ENCODE data around the gene PYDC2.

Gene PYDC2

DNA sequence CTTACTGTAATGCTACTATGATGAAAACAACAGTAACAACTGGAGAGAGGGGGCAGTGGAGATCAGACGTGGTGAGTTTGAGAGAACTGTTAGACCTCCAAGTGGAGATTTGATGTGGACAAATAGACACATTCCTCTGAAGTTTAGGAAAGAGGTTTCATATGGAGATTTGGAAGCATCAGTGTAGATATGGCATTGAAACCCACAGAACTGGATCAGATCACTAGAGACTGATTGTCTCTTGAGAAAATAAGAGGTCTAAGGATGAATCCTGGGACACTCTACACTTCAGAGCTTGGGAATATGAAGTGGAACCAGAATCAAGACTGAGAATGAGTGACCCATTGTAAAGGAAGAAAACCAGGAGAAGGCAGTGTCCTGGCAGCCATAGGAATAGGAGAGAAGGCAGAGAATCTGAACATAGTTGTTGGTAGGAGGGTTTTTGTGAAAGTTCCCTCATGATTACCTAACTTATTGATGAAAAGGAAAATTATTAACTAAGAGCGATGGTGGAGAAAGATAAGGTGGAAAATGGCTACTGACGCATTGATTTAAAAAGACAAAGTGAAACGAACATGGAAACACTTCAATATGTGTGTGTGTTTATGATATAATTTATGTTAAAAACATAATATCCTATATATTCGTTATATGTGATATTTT, 29.7 kb upstream of the PYDC2 start:
- Histone ChIP-seq H3K27me3 (ENCODE audit: low read depth, low read length) (no peaks in the 10 kb centered on the region), H3K4me3 (ENCODE audit: low read depth in 1 of 2, low read length in 2 of 2) (no peak overlapping the region), H3K27ac (ENCODE audit: low read length) (no peak overlapping the region), H3K4me1 (ENCODE audit: control insufficient read depth in 1 of 2, insufficient read depth in 2 of 2, low read length in 2 of 2) (no peaks in the 10 kb centered on the region), H3K36me3 (ENCODE audit: control insufficient read depth in 1 of 2, insufficient read depth in 2 of 2, low read length in 2 of 2) (no peaks in the 10 kb centered on the region), H3K9me3 (ENCODE audit: control insufficient read depth in 1 of 2, low read length in 2 of 2) (no peaks in the 10 kb centered on the region)

DNA sequence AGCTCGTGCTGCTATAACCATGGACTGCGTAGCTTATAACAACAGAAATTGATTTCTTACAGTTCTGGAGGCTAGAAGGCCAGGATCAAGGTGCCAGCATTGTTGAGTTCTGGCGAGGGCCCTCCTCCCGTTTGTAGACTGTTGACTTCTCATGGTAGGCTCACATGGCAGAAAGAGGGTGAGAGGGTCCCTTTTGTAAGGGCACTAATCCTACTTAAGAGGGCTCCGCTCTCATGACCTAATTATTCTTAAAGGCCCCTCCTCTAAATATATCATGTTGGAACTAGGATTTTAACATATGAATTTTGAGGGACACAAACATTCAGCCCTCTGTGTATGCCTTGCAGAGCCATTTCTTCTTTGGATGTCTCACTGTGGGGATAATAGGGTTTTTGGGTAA, 28.8 kb upstream of the PYDC2 start:
- Histone ChIP-seq H3K4me3 (ENCODE audit: low read depth in 1 of 2, low read length in 2 of 2) (no peak overlapping the region), H3K9me3 (ENCODE audit: control insufficient read depth in 1 of 2, low read length in 2 of 2) (no peaks in the 10 kb centered on the region), H3K27me3 (ENCODE audit: low read depth, low read length) (no peaks in the 10 kb centered on the region), H3K27ac (ENCODE audit: low read length) (no peak overlapping the region), H3K4me1 (ENCODE audit: control insufficient read depth in 1 of 2, insufficient read depth in 2 of 2, low read length in 2 of 2) (no peaks in the 10 kb centered on the region), H3K36me3 (ENCODE audit: control insufficient read depth in 1 of 2, insufficient read depth in 2 of 2, low read length in 2 of 2) (no peaks in the 10 kb centered on the region)

DNA sequence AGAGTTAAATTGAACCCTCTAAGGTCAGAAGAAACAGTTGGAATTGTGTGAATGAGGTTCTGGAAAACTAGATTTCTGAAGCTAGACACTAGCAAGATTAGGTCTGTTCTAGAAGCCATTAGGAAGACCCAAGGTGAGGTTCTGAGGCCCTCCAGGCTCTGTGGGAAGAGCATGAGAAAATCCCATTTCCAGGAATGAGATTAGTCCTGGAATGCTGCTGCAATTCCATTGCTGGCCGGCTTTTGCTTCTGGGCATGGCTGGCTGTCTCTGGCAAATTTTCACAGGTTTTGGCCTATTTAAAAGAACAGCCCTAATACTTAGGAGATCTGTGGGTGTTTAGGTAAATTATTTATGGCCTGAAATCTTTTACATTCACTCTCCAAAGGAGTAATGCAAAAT, 26.9 kb upstream of the PYDC2 start:
- Histone ChIP-seq H3K27ac (ENCODE audit: low read length) (no peak overlapping the region), H3K4me1 (ENCODE audit: control insufficient read depth in 1 of 2, insufficient read depth in 2 of 2, low read length in 2 of 2) (no peaks in the 10 kb centered on the region), H3K4me3 (ENCODE audit: low read depth in 1 of 2, low read length in 2 of 2) (no peak overlapping the region), H3K36me3 (ENCODE audit: control insufficient read depth in 1 of 2, insufficient read depth in 2 of 2, low read length in 2 of 2) (no peaks in the 10 kb centered on the region), H3K9me3 (ENCODE audit: control insufficient read depth in 1 of 2, low read length in 2 of 2) (no peaks in the 10 kb centered on the region), H3K27me3 (ENCODE audit: low read depth, low read length) (no peaks in the 10 kb centered on the region)

DNA sequence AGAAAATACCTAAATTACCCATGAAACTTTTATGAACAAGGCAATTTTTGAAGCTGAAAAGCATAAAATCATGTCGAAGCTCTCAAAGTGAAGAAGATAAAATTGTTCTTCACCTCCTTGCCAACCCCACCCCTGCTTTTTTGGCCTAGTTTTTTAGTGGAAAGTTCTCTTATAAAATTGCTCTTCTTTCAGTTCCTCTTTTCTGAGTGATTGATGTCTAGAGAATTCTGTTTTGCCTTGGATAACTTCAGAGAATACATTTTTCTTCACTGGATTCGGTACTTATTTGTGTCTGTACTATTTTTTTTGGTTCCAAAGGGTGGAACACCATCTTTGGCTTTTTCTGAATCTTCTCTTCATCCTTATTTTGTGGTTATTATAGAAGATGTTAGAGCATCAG, 25.0 kb upstream of the PYDC2 start:
- Histone ChIP-seq H3K27ac (ENCODE audit: low read length) (no peak overlapping the region), H3K36me3 (ENCODE audit: control insufficient read depth in 1 of 2, insufficient read depth in 2 of 2, low read length in 2 of 2) (no peaks in the 10 kb centered on the region), H3K27me3 (ENCODE audit: low read depth, low read length) (no peaks in the 10 kb centered on the region), H3K9me3 (ENCODE audit: control insufficient read depth in 1 of 2, low read length in 2 of 2) (peaks cover 0 to 4% of the 10 kb centered on the region in 2 donors), H3K4me3 (ENCODE audit: low read depth in 1 of 2, low read length in 2 of 2) (no peak overlapping the region), H3K4me1 (ENCODE audit: control insufficient read depth in 1 of 2, insufficient read depth in 2 of 2, low read length in 2 of 2) (no peaks in the 10 kb centered on the region)

DNA sequence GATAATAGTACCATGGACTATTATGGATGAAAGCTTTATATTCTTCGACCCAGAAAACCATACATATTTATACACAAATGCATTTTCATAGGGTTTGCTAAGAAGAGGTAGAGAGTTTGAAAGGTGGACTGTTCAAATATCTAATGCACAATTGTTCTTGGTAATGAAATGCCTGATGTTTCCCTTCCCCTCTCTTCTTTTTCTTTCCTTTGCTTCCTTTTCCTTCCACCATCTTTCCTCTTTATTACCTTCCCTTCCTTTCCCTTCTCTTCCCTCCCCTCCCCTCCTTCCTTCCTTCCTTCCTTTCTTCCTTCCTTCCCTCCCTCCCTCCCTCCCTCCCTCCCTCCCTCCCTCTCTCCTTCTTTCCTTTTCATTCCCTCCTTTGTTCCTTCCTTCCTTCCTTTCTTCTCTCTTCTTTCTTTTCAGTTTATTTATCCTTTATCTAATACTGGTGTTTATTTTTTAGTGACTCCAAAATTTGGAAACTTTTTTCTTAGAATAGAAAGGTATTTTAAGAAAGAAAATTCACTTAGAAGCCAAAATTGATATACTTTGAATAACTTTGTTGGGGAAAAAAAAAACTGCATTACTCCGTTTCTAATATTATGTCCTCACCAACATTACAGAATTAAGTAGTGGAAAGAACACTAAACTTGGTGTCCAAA, 22.7 kb upstream of the PYDC2 start:
- no peaks in the 10 kb centered on the region for H3K4me1 ChIP-seq (ENCODE audit: control insufficient read depth in 1 of 2, insufficient read depth in 2 of 2, low read length in 2 of 2)
- peaks cover 0 to 4% of the 10 kb centered on the region in 2 donors for H3K9me3 ChIP-seq (ENCODE audit: control insufficient read depth in 1 of 2, low read length in 2 of 2)
- H3K27ac ChIP-seq (ENCODE audit: low read length): no peak overlapping the region
- H3K36me3 ChIP-seq (ENCODE audit: control insufficient read depth in 1 of 2, insufficient read depth in 2 of 2, low read length in 2 of 2): no peaks in the 10 kb centered on the region
- H3K4me3 ChIP-seq (ENCODE audit: low read depth in 1 of 2, low read length in 2 of 2): no peak overlapping the region
- no peaks in the 10 kb centered on the region for H3K27me3 ChIP-seq (ENCODE audit: low read depth, low read length)

DNA sequence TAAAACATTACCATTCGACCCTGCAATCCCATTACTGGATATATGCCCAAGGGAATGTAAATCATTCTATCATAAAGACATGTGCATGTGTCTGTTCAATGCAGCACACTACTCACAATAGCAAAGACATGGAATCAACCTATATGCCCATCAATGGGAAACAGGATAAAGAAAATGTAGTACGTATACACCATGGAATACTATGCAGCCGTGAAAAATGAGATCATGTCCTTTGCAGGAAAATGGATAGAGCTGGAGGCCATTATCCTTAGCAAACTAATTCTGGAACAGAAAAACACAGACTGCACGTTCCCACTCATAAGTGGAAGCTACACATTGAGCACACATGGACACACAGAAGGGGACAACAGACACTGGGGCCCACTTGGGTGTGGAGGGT, 20.4 kb upstream of the PYDC2 start:
- no peak overlapping the region for H3K27ac ChIP-seq (ENCODE audit: low read length)
- peaks cover 0 to 4% of the 10 kb centered on the region in 2 donors for H3K9me3 ChIP-seq (ENCODE audit: control insufficient read depth in 1 of 2, low read length in 2 of 2)
- H3K4me3 ChIP-seq (ENCODE audit: low read depth in 1 of 2, low read length in 2 of 2): no peak overlapping the region
- no peaks in the 10 kb centered on the region for H3K27me3 ChIP-seq (ENCODE audit: low read depth, low read length)
- no peaks in the 10 kb centered on the region for H3K4me1 ChIP-seq (ENCODE audit: control insufficient read depth in 1 of 2, insufficient read depth in 2 of 2, low read length in 2 of 2)
- H3K36me3 ChIP-seq (ENCODE audit: control insufficient read depth in 1 of 2, insufficient read depth in 2 of 2, low read length in 2 of 2): no peaks in the 10 kb centered on the region

DNA sequence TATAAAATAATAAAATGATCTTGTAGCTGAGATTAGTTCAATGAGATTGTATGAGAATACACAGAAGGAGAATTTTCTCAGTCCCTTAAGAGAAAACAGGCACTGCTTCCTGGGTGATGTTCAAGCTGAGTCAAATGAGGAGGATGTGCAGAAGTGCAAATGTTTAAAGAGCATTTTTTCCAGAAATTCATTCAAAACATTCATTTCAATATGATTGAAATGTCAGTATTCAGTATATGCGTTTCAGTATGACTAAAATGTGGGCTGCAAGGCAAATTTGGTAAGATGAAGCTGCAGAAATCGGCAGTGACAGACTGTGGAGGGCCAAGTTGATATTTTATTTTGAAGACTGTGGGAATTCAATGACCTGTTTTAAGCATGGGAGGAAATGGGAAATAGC, 19.3 kb upstream of the PYDC2 start:
- no peaks in the 10 kb centered on the region for H3K36me3 ChIP-seq (ENCODE audit: control insufficient read depth in 1 of 2, insufficient read depth in 2 of 2, low read length in 2 of 2)
- no peak overlapping the region for H3K27ac ChIP-seq (ENCODE audit: low read length)
- H3K27me3 ChIP-seq (ENCODE audit: low read depth, low read length): no peaks in the 10 kb centered on the region
- peaks cover 0 to 4% of the 10 kb centered on the region in 2 donors for H3K9me3 ChIP-seq (ENCODE audit: control insufficient read depth in 1 of 2, low read length in 2 of 2)
- H3K4me3 ChIP-seq (ENCODE audit: low read depth in 1 of 2, low read length in 2 of 2): no peak overlapping the region
- no peaks in the 10 kb centered on the region for H3K4me1 ChIP-seq (ENCODE audit: control insufficient read depth in 1 of 2, insufficient read depth in 2 of 2, low read length in 2 of 2)

DNA sequence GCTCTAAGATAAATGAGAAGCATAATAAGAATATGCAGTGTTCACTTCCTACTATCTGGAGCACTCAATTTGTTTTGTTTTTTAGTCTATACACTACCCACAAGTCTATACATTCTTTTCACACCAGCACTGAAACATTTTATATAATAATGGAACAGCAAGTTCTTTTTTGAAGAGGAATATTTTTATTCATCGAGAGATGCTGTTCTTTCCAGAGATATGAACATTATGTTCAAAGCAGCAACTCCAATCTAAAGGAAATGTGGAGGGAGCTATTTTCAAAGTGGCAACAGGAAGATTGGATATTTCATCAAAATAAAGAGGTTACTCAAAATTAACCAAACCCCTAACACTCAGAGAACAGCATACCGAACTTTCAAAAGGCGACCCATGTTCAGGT, 16.4 kb upstream of the PYDC2 start:
- Histone ChIP-seq H3K4me3 (ENCODE audit: low read depth in 1 of 2, low read length in 2 of 2) (no peak overlapping the region), H3K27ac (ENCODE audit: low read length) (no peak overlapping the region), H3K27me3 (ENCODE audit: low read depth, low read length) (no peaks in the 10 kb centered on the region)

DNA sequence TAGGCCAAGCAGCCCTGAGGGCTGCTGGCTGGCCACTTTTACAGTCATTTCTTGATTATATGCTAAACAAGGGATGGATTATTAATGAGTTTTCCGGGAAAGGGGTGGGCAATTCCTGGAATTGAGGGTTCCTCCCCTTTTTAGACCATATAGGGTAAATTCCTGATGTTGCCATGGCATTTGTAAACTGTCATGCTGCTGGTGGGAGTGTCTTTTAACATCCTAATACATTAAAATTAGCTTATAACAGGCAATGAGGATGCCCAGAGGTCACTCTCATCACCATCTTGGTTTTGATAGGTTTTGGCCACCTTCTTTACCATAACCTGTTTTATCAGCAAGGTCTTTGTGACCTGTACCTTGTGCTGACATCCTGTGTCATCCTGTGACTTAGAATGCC, 11.7 kb upstream of the PYDC2 start:
- no peaks in the 10 kb centered on the region for H3K36me3 ChIP-seq (ENCODE audit: control insufficient read depth in 1 of 2, insufficient read depth in 2 of 2, low read length in 2 of 2)
- no peaks in the 10 kb centered on the region for H3K27me3 ChIP-seq (ENCODE audit: low read depth, low read length)
- no peak overlapping the region for H3K27ac ChIP-seq (ENCODE audit: low read length)
- H3K4me1 ChIP-seq (ENCODE audit: control insufficient read depth in 1 of 2, insufficient read depth in 2 of 2, low read length in 2 of 2): no peaks in the 10 kb centered on the region
- H3K4me3 ChIP-seq (ENCODE audit: low read depth in 1 of 2, low read length in 2 of 2): no peak overlapping the region
- H3K9me3 ChIP-seq (ENCODE audit: control insufficient read depth in 1 of 2, low read length in 2 of 2): no peaks in the 10 kb centered on the region

More for the DNA sequence above, 16.4 kb upstream of the PYDC2 start:
- no peaks in the 10 kb centered on the region for H3K4me1 ChIP-seq (ENCODE audit: control insufficient read depth in 1 of 2, insufficient read depth in 2 of 2, low read length in 2 of 2)
- no peaks in the 10 kb centered on the region for H3K36me3 ChIP-seq (ENCODE audit: control insufficient read depth in 1 of 2, insufficient read depth in 2 of 2, low read length in 2 of 2)
- H3K9me3 ChIP-seq (ENCODE audit: control insufficient read depth in 1 of 2, low read length in 2 of 2): peaks cover 0 to 4% of the 10 kb centered on the region in 2 donors

DNA sequence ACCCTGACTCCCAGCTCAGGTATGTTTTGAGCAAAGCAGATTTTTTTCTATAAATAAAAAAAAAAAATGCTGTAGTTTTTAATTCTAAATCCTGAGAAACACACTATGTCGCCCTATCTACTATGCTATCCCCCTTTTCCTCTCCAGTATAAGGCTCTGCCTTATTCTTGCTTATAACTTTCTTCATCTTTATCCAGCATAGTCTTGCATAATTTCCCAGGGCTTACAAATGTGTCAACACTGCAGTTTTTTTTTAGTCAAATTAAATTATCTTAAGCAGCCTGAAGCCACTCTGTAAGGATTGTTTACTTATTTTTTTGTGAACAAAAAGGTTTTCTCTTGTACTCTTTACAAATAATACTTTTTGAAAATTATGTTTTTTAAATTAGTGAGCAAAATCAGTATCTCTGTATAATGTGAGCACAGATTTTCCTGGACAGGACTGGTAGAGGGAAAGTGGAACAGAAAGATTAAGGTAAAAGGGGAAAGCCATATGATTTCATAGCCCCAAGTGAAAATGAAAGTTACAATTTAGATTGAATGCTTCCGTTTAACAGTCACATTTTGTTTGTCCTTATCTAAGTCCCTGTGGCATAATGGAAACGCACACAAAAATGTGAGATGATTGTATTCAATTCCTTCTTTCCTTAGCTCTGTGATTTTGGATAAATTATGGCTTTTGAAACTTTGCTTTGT, 5.6 kb upstream of the PYDC2 start:
- H3K4me3 ChIP-seq (ENCODE audit: low read depth in 1 of 2, low read length in 2 of 2): no peak overlapping the region
- H3K27me3 ChIP-seq (ENCODE audit: low read depth, low read length): no peaks in the 10 kb centered on the region
- H3K4me1 ChIP-seq (ENCODE audit: control insufficient read depth in 1 of 2, insufficient read depth in 2 of 2, low read length in 2 of 2): no peaks in the 10 kb centered on the region

DNA sequence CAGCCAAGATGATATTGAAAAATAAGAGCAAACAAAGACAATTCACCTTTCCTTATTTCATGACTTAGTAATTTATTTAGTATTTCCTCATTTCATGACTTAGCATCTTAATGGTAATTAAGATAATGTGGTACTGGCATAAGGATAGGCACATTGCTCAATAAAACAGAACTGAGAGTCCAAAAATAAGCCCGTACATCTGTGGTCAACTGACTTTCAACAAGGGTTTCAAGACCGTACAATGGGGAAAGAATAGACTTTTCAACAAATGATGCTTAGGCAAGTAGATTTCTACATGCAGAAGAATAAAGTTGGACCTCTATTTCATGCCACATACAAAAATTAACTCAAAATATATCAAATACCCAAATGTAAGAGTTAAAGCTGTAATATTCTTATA, 603 bp upstream of the PYDC2 start:
- Histone ChIP-seq H3K4me3 (ENCODE audit: low read depth in 1 of 2, low read length in 2 of 2) (no peak overlapping the region), H3K4me1 (ENCODE audit: control insufficient read depth in 1 of 2, insufficient read depth in 2 of 2, low read length in 2 of 2) (no peaks in the 10 kb centered on the region), H3K27me3 (ENCODE audit: low read depth, low read length) (no peaks in the 10 kb centered on the region), H3K36me3 (ENCODE audit: control insufficient read depth in 1 of 2, insufficient read depth in 2 of 2, low read length in 2 of 2) (no peaks in the 10 kb centered on the region), H3K27ac (ENCODE audit: low read length) (no peak overlapping the region), H3K9me3 (ENCODE audit: control insufficient read depth in 1 of 2, low read length in 2 of 2) (no peaks in the 10 kb centered on the region)

More for the DNA sequence above, 5.6 kb upstream of the PYDC2 start:
- Histone ChIP-seq H3K9me3 (ENCODE audit: control insufficient read depth in 1 of 2, low read length in 2 of 2) (no peaks in the 10 kb centered on the region), H3K36me3 (ENCODE audit: control insufficient read depth in 1 of 2, insufficient read depth in 2 of 2, low read length in 2 of 2) (no peaks in the 10 kb centered on the region), H3K27ac (ENCODE audit: low read length) (no peak overlapping the region)
